GM18519 (cell line): ENCODE measurements around the gene GTPBP10.
"Not testable (repeated sequence)": the region's sequence is repeated elsewhere in the genome, so short reads cannot be mapped to it uniquely, and the experiment has no call there.

Experiments
- ATAC-seq: cut with Tn5 transposase; IDR thresholded peaks from one replicate; pipeline ENCODE4 v1.9.1; 2021; ENCODE audit warnings: mild to moderate bottlenecking, moderate library complexity; ENCODE audit not compliant: unreplicated experiment, low FRiP score

The GTPBP10 gene, protein sequence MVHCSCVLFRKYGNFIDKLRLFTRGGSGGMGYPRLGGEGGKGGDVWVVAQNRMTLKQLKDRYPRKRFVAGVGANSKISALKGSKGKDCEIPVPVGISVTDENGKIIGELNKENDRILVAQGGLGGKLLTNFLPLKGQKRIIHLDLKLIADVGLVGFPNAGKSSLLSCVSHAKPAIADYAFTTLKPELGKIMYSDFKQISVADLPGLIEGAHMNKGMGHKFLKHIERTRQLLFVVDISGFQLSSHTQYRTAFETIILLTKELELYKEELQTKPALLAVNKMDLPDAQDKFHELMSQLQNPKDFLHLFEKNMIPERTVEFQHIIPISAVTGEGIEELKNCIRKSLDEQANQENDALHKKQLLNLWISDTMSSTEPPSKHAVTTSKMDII

DNA sequence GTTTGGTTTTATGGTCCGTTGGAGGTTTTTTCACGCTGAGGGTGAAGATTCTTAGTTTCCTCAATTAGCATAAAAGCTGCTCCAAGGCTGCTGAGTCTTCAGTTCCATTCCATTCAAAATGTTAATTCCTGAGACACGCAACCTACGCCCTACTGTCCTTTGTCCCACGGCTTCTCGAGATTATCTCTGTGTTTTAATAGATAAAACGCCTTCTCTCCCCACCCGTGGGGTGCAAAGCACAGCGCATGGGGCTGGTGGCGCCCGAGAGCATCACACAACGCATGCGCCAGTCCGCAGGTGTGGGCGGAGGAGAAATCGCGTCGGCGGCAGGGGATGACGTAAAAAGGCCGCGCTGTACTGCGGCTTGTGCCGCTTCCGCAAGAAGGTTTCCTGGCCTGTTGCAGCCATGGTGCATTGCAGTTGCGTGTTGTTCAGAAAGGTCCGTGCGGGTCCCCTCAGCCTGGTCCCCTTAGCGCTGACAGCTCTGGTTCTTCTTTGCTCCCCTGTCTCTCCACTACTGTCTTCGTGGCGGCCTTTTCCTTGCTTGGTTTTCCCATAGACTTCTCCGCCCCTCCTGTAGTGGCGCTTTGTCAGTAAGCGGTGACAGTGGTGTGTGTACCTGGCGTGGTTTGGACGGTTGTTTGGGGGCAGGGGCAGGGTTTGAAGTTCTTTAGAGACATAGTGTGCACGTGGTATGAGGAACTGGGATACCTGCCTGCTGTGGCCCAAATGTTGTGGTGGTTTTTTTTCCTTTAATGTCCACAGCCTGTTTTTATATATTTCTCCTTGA, at the start of gene GTPBP10:
Gene GTPBP10, plus strand, starts transcription at position 381 of the 790 bp plus-strand sequence. Its CDS starts 26 bp downstream, at position 407.
- peak; percentile 94 for ATAC-seq

DNA sequence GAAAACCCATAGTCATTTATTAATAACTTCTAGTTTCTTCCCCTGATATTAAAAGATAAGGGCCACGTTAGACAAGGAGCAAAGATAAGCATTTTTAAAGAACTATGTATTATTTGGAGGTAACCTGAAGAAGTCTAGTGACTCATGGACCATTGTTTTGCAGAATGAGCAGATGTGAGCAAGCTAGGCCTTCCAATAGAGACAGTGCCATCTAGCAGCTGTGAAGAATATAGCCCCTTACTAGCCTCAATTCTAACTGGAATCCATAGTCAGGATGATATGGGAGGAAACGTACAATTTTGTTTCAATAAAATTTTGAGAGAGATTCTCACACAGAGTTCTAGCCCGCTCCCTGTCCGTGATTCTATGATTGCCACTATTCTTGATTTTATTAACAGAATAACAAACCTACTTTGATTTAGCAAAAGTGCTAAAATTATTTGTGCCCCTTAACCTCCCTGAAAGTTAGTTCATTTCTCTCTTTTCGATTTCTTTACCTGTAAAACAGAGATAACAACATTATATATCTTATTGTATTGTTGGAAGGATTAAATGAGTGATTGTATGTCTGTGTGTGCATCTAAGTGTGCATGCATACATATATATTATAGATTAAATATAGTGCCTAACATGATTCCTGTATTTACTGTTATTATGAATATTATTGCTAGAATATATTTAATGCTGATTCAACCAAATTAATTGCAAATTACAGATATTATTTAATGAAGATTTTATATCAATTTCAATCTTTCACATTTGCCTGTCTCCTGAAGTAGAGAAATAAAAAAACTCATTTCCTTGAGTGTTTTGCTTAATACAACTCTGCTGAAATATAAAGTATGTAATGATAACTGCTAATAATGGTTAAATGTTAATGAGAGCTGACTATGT, 48.1 kb upstream of the GTPBP10 start:
- ATAC-seq = peak; percentile 76

DNA sequence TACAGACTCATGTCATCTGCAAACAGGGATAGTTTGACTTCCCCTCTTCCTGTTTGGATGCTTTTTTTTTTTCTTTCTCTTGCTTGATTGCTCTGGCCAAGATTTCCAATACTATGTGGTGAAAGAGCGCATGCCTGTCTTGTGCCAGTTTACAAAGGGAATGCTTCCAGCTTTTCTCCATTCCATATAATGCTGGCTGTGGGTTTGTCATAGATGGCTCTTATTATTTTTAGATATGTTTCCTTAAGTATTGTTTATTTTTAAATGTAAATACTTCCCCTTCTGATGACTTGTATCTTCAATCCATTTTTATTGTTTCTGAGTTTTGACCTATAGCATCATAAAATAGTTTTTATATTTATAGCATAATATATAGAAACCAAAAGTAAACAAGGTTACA, 43.3 kb upstream of the GTPBP10 start:
- ATAC-seq = no peak

DNA sequence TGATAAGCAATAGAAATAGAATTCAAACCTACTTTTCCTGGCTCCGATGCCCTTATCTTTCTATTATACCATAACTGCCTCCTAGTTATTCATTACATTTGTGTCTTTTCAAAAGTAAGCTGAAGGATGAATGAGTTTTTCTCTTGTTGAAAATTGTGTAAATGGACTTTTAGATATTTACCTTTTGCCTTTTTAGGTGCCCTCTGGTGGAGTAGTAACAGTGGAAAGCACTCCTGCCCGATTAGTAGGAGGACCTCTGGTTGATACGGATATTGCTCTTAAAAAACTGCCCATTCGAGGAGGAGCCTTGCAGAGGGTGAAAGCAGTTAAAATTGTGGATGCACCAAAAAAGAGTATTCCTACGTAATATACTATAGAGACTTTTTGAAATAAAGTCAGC, 36.6 kb upstream of the GTPBP10 start:
- ATAC-seq = no peak

DNA sequence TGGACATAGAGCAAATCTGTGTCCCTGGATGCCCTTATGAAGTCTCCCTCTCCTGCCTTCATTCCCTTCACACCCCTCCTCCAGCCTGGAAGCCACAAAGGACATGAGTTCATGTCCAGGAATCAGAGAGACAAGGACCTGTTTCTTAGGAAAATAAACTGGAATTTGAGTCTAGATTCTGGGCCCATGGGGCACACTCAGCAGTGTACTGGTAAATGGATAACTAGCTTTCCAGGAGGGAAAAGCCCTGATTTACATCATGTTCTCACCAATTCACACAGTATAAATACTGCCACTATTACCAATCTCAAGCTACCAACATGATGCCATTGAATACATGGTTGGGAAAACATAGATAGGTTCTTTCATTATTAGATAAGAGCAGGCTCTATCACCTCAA, 35.3 kb upstream of the GTPBP10 start:
- ATAC-seq = no peak

DNA sequence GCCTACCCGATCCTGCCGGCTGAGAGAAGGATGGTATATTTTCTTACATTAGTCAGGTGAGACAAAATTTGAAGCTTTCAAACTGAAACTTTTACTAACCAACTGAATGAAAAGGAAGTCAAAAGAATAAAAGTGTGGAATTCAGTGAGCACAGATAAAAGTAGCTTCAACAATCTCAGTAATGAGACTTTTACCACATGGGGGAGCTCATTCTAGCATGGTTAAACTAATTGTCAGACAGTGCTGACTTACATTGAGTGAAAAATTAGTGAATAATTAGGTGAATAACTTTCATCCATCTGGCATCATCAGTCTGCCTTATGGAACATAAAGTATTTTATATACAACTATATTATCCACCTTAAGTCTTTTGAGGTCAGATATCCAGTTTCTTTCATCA, 33.8 kb upstream of the GTPBP10 start:
- ATAC-seq = no peak

DNA sequence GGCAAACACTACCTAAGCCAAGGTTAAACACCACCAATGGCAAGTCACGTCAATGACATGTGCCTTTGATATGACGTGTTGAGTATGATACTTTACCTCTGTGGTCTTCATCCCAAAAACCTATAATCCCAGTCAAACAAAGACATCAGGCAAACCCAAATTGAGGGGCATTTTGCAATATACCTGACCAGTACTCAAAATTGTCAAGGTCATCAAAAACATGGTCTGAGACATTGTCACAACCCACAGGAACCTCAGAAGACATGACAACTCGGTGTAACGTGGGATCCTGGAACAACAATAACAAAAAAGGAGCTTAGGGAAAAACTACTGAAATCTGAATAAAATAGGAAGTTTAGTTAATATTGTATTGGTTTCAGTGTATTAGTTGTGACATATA, 32.6 kb upstream of the GTPBP10 start:
- ATAC-seq = no peak

DNA sequence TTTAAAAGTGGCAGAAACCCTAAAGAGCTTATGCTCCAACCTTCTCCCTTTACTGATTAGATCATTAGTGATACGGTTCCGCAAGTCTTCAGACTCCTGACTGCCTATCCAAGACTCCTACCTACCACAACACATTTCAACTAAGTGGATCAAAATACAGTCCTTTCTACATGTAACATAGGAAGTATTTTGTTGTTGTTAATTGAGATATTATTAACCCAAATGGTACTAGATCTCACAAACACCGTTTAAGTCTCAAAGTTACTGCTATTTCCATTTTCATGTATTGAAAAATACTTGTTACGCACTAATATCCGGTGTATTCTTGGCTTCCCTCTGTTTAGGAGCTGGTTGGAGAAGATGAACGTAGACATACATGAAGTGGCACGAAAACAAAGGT, 26.5 kb upstream of the GTPBP10 start:
- no peak for ATAC-seq

DNA sequence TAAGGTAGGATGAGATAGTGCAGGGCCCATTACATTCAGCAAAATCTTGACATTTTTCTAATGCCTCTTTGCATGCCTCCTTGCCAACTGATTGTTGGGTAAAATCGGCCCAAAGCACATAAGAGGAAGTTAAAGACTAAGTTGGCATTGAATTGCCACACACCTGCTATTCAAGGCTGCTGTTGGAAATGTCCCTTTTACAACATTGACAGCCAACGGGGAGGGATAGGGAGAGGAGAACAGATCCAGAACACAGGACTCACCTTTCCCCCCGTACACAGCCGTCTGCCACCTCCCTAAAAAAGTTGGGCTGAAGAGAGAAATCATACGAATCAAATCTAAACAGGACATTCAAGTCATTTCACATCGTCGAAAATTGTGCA, 26.1 kb upstream of the GTPBP10 start:
- ATAC-seq = no peak

DNA sequence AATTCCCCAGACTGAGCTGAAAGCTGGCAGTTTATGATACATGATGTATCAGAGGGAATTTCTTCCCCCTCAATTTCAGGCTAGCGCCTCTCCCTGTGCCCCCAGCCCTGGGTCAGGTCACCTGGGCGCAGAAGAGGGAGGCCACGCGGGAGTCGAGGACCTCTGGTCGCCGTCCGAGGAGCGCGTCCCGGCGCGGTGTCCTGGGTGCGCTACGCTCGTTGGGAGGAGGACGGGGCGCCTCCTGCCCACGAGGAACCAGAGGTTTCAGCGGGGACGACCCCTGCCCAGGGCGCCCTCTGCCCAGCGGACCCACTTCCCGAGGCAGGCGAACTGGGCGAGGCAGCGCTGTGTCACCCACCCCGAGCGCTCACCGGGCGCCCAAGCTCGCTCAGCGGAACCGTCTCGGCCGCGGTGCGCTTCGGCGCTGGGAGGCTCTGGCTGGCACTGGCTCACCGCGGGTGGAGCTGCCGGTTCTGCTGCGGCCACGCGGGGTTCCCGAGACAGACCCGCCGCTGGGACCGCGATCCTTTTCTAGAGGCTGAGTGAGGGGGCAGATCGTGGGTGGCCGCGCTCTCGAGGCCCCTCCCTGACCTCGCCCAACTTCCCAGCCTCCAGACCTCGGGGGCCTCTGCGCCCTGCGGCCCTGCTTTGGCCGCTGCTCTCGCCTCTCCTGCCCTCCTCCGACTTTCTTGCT, 25.6 kb upstream of the GTPBP10 start, which contains the start of gene FAM237B:
Gene FAM237B, minus strand, starts transcription at position 504 of the 694 bp plus-strand sequence. CDS start 1,556 bp downstream, outside the sequence.
- no peak for ATAC-seq

DNA sequence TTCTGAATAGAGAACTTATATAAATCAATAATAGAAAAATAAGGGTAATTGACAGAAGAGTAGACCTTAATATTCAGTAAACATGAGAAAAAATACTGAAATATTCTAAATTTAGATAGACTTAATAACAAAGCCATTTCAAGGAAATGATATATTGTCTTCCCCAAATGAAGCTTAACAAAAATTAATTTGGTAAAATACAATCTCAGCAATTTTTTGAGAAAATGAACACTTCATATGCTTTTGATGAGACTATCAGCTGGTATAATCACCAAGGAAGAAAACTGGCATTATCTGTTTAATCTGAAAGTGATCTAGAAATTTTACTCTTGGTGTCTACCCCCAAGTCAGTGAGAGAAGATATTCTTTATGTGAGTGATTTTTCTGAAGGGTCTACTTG, 23.7 kb upstream of the GTPBP10 start:
- ATAC-seq = no peak

DNA sequence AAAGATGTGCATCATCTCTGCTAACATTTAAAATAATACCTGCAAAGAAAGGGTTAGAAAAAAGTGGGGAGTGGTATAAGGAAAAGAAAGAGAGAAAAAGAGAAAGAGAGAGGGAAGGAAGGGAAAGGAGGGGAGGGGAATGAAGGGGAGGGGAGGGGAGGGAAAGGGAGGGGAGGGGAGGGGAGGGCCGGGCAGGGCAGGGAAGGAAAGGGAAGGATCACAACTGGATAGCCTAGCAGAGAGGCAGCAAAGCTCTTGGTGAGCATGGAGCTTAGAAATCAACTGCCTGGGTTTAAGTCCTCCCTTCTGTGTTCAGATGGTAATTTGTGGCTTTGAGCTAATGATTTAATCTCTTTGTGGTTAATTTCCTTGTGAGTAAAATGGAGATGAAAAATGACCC, 20.0 kb upstream of the GTPBP10 start:
- ATAC-seq = no peak

DNA sequence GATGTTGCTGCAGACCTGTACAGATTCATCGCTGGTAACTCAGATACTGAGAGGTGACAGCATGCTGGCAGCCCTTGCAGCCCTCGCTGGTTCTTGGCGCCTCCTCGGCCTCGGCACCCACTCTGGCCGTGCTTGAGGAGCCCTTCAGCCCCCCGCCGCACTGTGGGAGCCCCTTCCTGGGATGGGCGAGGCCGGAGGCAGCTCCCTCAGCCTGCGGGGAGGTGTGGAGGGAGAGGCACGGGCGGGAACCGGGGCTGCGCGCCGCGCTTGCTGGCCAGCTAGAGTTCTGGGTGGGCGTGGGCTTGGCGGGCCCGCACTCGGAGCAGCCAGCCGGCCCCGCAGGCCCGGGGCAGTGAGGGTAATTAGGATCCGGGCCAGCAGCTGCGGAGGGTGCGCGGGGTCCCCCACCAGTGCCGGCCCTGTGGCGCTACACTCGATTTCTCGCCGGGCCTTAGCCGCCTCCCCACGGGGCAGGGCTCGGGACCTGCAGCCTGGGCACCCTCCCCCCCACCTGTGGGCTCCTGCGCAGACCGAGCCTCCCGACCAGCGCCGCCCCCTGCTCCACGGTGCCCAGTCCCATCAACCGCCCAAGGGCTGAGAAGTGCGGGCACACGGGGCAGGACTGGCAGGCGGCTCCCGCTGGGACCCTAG, 12.2 kb upstream of the GTPBP10 start:
- ATAC-seq = no peak

DNA sequence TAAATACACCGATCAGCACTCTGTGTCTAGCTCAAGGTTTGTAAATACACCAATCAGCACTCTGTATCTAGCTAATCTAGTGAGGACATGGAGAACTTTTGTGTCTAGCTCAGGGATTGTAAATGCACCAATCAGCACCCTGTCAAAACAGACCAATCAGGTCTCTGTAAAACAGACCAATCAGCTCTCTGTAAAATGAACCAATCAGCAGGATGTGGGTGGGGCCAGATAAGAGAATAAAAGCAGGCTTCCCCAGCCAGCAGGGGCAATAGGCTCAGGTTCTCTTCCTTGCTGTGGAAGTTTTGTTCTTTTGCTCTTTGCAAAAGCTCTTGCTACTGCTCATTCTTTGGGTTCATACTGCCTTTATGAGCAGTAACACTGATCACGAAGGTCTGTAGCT, 11.6 kb upstream of the GTPBP10 start:
- ATAC-seq = not testable (repeated sequence)

DNA sequence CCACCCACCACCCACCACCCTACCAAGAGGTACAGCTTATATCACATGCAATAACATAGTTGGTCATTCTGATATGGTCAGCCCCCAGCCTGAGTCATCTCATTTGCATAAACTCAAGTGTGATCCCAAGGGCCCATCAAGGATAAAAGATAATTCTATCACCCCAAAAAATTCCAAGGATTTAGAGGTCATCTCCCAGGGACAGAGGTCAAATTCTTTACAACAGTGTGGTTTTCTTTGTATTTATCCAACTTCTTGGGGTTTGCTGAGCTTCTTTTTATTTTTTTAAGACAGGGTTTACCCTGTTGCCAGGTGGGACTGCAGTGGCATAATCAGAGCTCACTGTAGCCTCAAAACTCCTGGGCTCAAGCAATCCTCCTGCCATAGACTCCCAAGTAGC, 9.4 kb upstream of the GTPBP10 start:
- ATAC-seq = no peak

DNA sequence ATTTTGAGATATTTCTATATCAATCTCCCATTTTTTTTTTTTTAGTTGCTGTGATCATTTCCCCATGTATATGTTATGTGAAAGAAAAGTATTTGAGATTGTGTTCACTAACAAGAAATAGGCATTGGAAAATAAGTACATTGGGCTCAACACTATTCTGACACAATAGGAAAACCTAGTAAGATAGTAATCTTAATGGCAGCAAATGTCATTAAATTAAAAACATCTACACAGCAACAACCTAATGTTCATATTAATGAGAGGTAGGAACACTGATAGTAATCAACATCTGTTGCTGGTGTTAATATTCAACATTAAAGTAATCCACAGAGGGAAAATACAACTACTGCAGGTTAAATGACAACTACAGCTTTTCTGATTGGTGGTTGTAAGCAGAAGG, 1.5 kb upstream of the GTPBP10 start:
- no peak for ATAC-seq

DNA sequence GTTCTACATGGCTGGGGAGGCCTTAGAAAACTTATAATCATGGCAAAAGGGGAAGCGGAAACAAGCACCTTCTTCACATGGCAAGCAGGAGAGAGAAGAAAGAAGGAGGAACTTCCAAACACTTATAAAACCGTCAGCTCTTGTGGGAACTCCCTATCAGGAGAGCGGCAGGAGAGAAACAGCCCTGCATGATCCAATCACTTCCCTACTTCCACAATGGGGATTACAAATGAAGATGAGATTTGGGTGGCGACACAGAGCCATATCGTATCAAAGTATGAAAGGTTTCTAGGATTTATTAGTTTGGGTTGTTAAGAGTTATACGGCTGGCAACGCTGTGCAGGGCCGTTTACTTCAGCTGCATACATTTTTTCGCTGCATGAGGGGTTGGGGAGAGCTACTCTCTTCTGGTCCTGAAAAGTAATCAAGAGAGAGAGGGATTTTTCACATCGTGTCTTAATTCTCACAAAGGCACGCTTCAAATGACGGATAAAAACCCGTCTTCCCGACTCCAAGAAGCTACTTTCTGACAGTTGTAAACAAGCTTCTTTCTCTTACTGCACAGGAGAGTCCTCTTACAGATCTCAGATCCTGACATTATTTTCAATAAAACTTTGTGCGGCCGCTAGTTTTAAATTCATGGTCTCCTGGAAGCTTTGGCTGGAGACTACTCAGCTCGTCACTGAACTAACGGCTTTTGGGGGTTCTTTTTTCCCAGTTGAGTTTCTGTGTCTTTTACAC, 751 bp upstream of the GTPBP10 start:
- ATAC-seq = peak; percentile 1

DNA sequence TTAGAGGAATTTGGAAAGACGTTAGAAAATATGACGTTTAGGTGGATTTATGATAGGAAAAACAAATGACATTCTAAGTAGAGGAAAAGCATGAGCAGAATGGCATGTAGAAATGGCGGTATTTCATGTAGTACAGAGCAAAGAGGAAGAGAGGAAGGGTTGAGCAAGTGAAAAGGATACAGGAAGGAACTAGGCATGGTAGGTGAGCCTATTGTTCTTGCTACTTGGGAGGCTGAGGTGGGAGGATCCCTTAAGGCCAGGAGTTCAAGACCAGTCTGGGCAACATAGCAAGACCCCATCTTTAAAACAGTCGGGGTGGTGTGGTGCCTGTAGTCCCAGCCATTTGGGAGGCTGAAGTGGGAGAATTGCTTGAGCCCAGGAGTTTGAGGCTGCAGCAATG, 1.2 kb downstream of the GTPBP10 start:
- no peak for ATAC-seq

DNA sequence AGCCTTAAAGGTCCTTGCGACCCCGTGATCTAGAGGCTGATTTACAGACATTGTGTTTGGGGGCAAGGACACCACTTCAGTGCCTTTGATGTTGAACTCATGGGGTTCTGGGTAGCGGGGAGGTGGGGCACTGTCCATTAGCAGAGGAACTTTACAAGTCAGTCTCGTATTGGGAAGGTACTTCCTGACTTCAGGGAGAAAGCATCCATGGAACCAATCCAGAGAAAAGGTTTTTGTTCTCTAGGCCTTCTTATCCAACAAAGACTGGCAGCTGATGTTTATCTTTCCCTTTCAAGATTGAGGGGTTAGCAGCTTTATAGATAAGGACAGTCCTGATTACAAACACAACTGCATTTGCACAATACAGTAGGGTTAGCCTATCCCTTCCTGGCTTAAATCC, 2.8 kb downstream of the GTPBP10 start:
- no peak for ATAC-seq
